Activated T-helper 1 cell treated with anti-CD3 and anti-CD28 coated beads, Interleukin-2, amount 50 U/mL, for 16 hours (primary cell): ENCODE measurements around the gene TRAPPC3.
A peak's percentile ranks its signal among the peaks of the same experiment; 100 is the strongest.
"Not testable (repeated sequence)": the region's sequence is repeated elsewhere in the genome, so short reads cannot be mapped to it uniquely, and the experiment has no call there.

Experiments used
- DNase-seq, 2 donors: peaks; one replicate each; pipeline ENCODE4 v3.0.0-alpha.2; 2020; ENCODE audit warnings: low read depth in 1 of 2, low spot score in 1 of 2

Gene TRAPPC3

DNA sequence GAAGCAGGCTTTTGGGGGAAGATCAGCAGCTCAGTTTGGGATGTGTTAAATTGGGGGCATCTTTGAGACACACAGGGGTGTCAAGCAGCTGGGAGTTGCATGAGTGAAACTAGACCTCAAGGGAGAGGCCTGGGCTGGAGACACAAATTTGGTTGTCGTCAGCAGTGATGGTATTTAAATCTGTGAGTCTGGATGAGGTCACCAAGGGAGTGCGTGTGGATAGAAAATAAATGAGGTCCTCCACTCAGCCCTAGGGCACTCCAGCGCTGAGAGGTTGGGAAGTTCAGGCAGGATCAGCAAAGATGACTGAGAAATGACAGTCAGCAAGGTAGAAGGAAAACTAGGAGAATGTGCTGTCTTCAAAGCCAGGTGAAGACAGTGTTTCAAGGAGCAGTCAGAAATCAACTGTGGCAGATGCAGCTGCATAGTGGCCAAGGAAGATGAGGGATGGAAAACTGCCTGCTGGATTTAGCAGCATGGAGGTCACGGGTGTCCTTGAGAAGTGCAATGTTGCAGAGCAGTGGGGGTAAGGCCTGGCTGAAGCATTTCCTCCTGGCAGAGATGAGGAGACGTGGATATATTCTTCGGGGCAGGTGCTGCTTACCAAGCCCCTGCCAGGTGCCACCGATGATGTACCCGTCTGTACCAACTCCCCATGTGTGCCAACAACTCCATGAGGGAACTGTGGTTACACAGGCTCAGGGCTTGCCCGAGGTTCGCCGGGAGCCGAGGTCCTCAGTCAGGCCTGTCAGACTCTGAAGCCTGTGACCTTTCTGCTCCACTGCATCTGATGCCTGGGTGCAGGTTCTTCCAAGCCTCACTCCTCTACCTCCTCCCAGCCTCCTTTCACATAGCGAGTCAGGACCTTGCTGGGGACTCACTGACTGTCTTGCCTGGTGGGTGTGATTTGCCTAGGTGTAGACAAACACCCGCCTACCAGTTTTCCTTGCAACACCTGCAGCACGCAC, 17.9 kb upstream of the TRAPPC3 start:
- no peak for DNase-seq

DNA sequence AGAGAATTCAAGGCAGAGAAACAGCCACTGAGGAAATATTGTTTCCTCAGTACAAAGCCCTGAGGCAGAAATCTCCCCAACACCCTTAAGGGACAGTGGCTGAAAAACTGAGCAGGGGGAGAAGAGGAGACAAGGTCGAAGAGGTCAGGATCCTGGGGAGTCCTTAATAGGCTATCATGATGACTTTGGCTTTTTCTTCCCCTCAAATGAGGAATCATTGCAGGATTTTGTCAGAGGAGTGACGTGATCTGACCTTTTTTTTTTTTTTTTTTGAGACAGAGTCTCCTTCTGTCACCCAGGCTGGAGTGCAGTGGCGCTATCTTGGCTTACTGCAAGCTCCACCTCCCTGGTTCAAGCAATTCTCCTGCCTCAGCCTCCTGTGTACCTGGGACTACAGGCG, 16.9 kb upstream of the TRAPPC3 start:
- DNase-seq: no peak

DNA sequence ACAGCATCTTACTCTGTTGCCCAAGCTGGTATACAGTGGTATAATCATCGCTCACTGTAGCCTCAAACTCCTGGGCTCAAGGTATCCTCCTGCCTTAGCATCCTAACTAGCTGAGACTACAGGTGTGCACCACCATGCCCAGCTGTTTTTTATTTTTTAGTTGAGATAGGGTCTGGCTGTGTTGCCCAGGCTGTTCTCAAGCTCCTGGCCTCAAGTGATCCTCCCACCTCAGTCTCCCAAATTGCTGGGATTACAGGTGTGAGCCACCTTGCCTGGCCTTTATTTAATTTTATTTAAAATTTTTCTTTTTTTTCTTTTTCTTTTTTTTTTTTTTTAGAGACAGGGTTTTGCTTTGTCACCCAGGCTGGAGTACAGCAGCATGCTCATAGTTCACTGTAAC, 15.9 kb upstream of the TRAPPC3 start:
- no peak for DNase-seq

DNA sequence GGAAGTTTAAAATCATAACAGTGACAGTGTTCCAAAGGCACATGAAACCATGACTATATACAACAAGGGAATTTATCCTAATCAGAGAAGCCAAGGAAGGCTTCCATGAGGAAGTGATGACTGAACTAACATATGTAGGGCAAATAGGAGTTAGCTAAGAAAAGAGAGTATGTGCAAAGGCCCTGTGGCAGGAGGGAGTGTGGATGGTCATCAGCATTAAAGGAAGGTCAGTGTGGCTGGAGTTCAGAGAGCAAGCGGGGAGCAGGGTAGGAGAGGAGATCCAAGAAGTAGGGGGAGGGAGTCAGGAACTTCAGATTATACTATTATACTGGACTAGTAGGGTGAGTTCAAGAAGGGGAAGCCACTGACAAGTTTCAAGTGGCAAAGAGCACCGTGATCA, 15.1 kb upstream of the TRAPPC3 start:
- DNase-seq: no peak

DNA sequence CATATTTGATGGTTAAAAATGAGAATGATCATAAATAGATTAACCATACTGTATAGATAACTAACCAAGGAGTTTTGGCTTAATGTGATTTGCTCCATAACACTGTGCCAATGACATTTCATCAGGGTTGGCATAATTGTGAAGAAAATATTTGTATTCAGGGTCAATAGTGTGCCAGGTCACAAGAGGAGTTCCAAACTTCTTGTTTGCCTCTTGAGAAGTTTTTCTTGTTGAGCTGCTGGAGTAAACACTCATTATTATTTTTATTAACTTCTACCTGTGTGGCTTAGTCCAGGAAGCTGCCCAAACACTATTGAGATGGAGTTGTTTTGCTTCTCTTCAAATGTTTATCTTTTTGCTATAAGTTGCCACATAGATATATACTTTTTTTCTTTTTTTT, 14.1 kb upstream of the TRAPPC3 start:
- no peak for DNase-seq

DNA sequence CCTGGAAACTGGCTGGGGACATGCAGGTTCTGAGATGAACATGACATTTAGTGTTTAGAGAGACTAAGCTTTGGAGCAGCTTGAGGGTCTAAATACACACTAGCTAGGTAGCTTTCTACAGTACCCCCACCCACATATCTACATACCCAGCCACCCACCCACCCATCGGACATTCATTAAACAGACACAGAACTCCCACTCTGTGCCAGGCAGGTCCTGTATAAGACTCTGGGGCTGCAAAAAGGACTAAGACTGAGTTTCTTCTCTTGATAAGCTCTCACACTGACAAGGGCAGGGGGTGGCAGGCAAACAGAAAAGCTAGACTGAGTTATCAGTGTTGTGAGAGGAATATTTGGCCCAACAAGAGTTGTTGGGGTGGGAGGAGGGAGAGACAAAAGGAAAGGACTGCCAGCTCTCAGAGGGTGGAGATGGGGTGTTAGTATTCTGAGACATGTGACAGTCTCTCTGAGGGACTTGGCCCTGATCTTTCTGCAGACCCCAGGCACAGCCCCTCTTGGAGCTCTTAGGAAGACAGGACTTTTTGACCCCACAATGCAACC, 13.5 kb upstream of the TRAPPC3 start:
- DNase-seq: no peak

DNA sequence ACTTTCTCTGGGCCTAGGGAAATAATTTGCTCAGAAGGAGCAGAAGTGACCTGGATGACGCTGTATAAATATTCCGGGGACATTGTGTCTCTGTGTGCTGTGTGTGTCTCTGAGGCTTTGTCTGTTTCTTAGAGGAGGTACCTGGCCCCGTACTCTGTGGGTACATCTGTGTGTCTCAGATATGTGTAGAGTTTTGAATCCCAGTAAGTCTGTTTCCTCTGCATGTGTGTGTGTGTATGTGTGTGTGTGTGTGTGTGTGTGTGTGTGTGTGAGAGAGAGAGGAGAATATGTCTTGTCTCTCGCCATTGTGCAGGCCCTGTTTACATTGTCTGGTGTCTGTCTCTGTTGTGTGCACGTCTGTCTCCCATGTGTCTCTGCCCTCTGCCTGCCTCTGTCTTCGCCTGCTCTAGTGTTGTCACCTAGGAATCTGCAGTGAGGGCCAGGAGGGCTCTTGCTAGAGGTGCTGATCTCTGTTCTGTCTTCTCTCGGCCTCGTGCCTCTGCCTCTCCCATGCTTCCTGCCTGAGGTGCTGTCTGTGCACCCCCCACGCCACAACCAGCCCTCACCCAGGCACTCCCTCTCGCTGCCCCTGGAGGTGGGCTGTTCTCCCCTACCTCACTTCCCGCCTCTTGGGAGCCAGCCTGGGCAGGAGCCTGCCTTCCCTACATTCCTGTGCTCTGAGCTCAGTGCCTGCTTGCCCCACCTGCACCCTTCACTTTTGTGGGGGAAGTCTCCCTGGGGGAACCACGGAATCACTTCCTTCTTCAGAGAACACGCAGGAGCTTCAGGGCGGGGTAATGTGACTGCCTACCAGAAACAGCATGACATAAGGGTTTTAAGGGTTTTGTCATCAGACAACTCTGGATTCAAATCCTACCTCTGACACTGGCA, 12.6 kb upstream of the TRAPPC3 start:
- no peak for DNase-seq

DNA sequence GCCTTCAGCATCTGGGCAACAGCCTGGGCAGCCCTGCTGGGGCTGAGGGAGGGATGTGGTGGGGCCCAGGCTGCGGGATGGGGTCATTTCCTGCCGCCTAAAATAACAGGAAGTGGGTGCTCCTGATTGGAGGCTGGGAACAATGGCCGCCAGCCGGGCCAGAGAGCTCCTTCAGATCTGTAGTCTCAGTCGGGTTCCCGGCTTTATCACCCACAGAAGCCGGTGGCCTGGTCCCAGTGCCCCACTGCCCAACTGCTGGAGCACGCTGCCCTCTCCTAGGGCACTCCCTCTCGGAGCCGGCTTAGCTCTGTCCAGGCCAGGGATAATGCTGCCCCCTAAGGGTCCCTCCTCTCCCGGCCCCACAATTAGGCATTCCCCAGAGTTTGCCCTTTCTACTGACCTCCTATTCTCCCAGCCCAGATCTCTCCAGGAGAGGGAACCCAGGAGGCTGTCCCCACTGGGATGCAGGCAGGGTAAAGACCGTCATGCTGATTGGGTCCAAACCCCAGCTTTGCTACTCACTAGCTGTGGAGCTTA, 11.7 kb upstream of the TRAPPC3 start:
- peak; percentile 42 to 46 for DNase-seq

DNA sequence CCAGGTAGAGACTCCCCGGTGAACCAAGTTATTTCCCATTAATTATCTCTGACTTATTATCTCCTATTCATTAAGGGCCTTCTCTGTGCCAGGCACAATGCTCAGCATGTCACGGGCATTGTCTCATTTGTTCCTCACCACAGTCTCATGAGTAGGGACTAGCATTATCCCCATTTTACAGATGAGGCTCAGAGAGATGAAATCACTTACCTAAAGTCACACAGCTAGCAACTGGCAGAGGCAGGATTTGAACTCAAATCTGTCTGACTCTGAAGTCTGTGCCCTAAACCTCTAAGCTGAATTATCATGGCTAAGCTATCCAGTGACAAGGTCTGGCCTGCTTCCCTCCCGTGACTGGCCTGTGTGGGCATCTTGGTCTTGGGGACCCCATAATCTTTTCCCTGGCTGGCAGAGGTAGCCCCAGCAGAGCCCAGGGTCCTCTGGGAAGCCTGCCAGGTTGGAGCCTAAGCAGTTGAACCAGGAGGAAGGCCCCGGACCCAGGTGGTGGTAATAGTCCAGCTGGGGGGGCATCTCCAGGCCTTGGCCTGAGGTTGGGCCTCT, 11.2 kb upstream of the TRAPPC3 start:
- no peak for DNase-seq

DNA sequence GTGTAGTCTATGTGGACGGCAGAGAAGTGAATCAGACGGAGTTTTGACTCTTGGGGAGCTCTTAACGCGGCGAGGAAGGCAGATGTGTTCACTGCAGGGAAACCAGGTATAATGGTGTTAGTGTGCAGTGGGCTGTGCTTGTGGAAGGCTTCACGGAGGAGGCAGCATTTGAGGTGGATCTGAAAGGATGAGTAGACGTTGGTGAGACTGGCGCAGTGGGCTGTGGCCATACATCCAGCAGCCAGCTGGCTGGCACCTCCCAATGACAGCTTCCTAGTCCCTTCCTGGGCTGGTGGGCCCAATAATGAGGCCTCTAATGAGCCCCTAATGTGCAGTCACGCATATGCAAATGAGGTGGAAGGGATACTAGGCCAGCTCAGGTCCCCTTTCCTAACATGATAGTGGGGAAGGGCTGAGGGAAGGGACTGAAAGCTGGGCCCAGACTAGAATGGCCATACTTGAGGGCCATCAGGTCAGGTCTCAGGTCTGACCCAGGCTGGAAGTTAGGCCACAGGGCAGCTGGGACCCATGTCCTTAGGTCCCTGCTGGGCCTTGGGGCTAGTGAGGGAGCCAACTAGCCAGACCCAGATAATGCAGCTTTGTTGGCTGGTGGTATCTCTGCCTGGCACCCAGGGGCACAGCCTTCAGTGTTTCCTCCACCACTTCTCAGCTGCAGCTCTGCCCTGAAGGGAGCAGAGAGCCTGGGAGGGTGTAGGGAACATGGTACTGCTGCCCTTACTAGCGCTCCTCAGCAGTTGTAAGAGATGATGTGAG, 10.5 kb upstream of the TRAPPC3 start:
- DNase-seq: no peak

DNA sequence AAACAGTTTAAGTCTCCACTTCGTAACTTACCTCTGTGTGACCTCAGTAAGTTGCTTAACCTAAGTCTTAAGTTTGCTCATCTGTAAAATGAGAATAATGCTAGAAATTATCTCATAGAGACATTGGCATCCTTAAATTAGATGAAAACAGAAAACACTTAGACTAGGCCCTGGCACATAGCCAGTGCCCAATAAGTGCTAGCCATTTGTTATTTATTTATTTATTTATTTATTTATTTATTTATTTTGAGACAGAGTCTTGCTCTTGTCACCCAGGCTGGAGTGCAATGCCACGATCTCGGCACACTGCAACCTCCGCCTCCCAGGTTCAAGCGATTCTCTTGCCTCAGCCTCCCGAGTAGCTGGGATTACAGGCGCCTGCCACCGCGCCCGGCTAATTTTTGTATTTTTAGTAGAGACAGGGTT, 9.6 kb upstream of the TRAPPC3 start:
- not testable (repeated sequence) for DNase-seq

DNA sequence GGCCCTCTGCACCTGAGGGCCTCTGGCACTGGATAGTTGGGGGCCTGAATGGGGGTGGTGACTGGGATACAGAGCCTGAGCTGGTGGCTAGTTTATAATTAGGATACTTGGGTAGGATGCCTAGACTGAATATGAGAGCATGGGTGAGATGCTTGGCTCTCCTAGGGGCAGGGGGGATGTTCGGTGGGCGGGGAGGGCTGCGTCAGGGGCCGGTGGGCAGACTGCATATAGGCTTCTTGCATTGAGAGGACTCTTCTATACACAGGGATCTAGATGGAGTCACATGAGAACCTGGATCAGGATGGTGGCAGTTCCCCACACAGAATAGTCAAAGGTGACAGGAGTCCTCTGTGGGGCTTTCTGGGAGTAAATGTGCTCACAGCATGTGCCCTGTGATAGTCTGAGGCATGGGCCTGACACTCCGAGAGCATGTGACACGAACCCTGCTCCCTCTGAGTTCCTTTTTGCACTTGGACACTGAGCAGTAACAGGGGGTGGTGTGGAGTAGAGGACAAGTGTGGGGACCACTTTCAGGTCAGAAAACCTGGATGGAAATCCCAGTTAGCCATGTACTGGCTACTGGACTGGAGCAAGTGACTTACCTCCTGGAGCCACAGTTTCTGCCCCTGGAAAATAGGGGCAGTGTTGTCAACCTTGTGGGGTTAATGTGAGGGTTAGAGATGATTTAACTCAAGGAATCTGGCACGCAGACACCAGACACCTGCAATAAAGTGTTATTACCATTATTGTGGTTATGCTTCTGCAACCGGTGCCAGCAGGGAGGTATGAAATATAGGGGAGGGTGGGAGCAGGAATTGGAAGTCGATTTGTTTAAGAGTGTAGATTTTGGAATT, 8.9 kb upstream of the TRAPPC3 start:
- DNase-seq: no peak

DNA sequence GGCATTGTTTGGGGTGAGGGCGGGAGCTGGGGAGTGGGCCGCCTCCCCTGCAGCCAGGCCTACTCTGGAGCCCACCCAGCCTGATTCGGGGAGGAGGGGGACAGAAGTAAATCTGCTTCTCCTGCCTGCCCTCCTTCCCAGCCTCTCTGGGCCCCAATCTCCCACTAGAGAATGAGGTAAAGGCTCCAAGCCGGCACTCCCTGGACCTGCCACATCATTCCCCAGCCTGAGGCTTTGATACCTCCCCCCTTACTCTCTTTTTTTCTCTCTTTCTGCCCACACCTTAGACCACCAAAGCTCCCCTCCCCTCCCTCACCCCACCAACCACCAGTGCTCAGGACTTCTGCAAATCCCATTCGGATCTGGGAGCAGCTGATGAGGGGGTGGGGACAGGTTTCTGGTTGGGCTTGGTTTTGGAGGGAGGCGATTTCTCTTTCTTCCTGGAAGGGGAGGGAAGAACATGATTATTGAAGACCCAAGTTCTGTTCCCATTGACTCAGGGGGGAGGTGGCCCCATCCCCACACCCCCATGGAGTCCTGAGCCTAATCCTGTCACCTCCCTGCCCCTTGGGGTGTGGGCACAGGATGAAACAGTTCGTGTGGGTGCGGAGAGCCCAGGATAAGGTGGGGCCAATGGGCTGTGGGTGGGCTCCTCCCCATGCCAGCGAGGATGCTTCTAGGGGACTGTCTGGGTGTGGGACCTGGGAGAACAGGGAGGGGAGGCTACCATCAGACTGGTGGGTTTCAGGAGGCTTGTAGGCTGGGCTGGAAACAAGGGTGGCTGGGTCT, 8.0 kb upstream of the TRAPPC3 start:
- DNase-seq: no peak

DNA sequence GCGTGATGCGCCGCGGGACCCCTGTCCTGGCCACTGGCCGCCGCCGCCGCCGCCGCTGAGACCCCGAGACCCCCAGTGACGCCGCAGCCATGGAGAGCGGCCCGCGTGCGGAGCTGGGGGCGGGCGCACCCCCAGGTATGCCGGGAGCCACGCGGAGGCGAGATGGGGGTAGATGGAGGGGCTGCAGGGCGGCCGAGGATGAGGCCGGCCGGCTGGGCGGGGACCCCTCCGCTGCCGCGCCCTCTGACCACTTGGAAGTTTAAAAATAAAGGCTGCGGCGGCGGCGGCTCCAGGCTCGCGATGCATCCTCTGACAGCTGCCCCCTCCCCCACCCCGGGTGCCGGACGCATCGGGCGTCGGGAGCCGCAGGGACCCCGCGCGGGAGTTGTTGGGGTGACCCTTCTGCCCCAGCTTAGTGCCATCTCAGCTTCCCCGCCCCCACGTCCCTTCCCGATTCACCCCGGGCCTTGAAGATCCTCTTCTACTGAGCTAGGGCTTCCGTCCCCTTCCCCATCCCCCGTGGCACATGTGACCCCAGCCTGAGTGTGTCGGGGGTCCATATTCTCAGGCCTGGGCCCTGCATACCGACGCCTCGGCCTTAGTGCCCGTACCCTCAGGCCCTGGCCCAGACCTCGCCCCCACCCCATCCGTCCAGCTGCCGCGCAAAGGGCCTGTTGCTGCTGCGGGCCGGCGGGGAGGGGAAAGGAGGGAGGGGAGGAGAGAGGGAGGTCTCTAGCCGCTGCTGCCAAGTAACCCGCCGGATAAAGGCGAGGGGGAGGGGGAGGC, 7.2 kb upstream of the TRAPPC3 start:
- DNase-seq: peak in 1 of 2 donors; percentile 34

DNA sequence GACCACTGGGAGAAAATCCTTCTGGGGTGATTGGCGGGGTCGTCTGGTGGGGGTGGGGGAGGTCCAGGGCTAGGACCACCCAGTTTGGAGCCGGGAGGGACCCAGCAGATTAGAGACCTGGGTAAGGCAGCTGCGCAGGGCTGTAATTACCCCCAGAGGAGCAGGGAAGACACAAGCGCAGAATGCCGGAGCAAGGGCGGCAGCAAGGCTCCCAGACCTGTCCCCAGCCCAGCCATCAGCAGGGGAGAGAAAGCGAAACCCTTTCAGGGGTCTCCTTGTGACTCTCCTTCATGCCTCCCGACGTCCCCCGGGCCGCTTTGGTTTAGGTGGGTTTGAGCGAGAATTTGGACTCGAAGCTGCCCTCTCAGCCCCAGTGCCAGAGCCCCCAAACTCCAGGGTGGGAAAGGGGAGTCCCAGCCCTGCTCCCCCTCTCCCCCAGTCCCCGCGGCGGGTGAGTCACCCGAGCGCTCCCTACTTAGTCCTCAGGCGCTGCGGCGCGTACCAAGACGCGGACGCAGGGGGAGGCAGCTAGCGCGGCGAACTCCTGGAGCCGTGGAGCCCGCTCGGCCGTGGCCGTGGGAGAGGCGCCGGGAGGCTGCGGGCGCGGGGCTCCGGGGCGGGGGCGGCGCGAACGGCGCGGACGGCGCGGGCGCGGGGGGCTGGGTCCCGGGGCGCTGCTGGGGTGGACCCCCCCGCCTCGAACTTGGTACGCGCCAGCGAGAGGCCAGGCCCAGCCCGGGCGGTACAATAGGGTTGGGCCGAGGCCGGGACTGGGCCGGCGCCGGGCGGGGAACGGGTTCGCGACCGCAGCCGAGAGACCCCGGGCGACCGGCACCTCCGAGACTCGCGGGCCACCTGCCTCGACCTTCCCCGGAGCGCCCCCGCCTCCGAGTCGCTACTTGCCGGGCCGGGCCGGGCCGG, 6.4 kb upstream of the TRAPPC3 start, which contains the start of gene MAP7D1:
MAP7D1 (plus strand) TSS at position 753 of the 921 bp plus-strand sequence. CDS start 258 bp downstream, outside the sequence.
- peak; percentile 66 to 76 for DNase-seq

DNA sequence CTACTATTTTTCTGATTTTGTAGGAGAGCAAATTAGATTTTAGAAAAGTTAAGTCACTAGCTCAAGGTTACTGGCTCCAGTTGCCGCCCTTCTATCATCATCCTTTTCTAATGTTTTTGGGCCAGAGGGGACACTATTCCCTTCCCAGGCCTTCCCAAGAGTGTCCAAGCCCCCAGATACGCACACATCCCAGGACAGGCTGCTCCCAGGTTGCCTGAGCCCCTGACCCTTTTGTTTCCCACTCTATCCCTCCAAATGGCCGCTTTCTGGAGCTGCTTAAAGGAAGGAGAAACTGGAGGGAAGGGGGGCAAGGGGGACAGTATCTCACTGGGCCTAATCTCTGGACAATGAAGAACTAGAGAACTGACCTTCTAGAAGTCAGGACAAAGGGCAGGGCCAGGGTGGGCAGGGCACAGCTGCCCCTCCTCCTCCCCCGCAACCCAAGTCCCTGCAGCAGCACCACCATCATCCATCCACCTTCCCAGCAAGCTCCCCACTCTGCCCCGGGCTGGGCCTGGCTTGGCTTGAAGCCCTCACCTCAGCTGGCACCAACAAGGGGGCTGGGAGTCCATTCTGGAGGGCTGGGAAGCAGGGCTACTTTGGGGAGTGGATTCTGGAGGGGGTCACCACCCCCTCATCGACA, 5.6 kb upstream of the TRAPPC3 start:
- no peak for DNase-seq
